Mucosa of descending colon (tissue), 3 donors: ENCODE measurements around the gene TOLLIP. TPM values are rescaled to one million over a fixed set of nuclear protein-coding genes. Genes with fewer than 3 reads are reported as not detected.

Experiments
- ATAC-seq: fragments of 200-7000 bp; cut with Tn5 transposase; one replicate; pipeline ENCODE4 v1.9.1; 2020; ENCODE audit warnings: mild to moderate bottlenecking, moderate library complexity
- DNase-seq, 3 donors: peaks; one replicate each; pipeline ENCODE4 v3.0.0-alpha.2; 2020
- H3K36me3 ChIP-seq: fragments of 200-600 bp; one replicate; pipeline ENCODE4 v1.8.0; 2021; ENCODE audit warnings: low read depth, mild to moderate bottlenecking
- H3K4me1 ChIP-seq: fragments of 200-600 bp; one replicate; pipeline ENCODE4 v1.8.0; 2021; ENCODE audit warnings: low read depth, mild to moderate bottlenecking
- H3K4me3 ChIP-seq: fragments of 200-600 bp; one replicate; pipeline ENCODE4 v1.8.0; 2021; ENCODE audit warnings: mild to moderate bottlenecking
- H3K9me3 ChIP-seq: fragments of 200-600 bp; one replicate; pipeline ENCODE4 v1.8.0; 2021; ENCODE audit warnings: mild to moderate bottlenecking
- intact Hi-C, 2 donors: fragments of 100-400 bp; cut with DNase I in 1 of 2; cut with micrococcal nuclease in 1 of 2; formaldehyde crosslinking; loops; one replicate each; pipeline versions ENCODE4 v1.11.0 to v1.11.1; 2022; cut with DNase I, micrococcal nuclease
- total RNA-seq, 3 donors: library from RNA; stranded (reverse); fragmentation: NEBNext Ultra II Directional in 2 of 3; extraction: Animal tissue kit (Norgen Biotek cat#: 25700) in 2 of 3; gene quantifications; one replicate each; pipeline versions ENCODE4 v1.2.1 to v1.2.4, GENCODE V29; 2021 to 2023
- TF ChIP-seq, protein P1 (sequence below): fragments of 200-600 bp; IDR thresholded peaks from one replicate; pipeline ENCODE4 v1.8.0; 2022; ENCODE audit warnings: antibody characterized with exemption, mild to moderate bottlenecking
- donor health status: DM: no; HTN: no; CAD: no; lungs with moderate emphysema.
- donor health status: DM: no; HTN: no; CAD: no.
- donor health status: DM: no; HTN: yes; CAD: no.

Gene TOLLIP
- total RNA-seq, 3 donors from 2014 or later = 62.4 to 65.4 (median 62.5) TPM

DNA sequence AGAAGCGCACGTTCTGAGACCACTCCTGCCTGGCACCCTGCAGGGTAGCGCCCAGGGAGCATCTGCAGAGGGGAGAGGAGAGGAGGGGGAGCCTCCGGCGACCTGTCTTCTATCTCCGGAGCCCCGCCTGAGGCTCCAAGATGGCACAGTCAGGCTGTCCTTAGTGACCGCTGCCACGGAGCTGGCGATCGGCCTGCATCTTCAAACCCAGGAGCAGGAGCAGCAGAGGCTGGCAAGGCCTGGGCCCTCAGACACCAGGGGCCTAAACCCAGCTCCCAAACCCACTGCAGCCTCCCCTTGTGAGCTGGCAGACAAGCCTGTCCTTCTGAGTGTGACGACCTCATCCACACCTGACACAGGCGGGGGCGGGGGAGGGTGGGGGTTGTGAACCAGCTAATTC lies 34.9 kb downstream of the TOLLIP start:
- Histone ChIP-seq H3K9me3 (no peaks in the 10 kb centered on the region), H3K4me1 (no peaks in the 10 kb centered on the region), H3K36me3 (peaks cover 3% of the 10 kb centered on the region), H3K4me3 (no peak overlapping the region)
- TF ChIP-seq, protein P1, sequence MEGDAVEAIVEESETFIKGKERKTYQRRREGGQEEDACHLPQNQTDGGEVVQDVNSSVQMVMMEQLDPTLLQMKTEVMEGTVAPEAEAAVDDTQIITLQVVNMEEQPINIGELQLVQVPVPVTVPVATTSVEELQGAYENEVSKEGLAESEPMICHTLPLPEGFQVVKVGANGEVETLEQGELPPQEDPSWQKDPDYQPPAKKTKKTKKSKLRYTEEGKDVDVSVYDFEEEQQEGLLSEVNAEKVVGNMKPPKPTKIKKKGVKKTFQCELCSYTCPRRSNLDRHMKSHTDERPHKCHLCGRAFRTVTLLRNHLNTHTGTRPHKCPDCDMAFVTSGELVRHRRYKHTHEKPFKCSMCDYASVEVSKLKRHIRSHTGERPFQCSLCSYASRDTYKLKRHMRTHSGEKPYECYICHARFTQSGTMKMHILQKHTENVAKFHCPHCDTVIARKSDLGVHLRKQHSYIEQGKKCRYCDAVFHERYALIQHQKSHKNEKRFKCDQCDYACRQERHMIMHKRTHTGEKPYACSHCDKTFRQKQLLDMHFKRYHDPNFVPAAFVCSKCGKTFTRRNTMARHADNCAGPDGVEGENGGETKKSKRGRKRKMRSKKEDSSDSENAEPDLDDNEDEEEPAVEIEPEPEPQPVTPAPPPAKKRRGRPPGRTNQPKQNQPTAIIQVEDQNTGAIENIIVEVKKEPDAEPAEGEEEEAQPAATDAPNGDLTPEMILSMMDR = no peak
- DNase-seq = peak in 1 of 3 donors; percentile 45
- no peak for ATAC-seq
- intact Hi-C loops = no loop called here

DNA sequence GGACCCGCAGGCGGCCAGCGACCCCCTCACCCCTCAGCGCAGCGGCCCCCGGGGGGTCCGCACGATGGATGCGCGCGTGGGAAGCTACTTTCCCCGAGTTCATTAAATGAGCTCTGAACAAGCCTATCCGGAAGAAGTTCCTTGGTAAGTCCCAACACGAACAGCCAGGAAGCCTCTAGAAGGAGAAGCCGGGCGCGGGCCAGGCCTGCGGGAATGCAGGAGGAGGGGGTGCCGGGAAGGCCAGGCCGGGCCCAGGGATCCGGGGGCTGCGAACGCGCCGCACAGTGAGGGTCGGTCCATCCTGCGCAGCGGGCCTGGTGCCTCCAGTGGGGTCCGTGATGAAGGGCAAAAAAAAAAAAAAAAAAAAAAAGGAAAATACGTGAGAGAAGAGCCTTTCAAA lies 36.9 kb downstream of the TOLLIP start:
- peak in 1 of 3 donors; percentile 22 for DNase-seq

DNA sequence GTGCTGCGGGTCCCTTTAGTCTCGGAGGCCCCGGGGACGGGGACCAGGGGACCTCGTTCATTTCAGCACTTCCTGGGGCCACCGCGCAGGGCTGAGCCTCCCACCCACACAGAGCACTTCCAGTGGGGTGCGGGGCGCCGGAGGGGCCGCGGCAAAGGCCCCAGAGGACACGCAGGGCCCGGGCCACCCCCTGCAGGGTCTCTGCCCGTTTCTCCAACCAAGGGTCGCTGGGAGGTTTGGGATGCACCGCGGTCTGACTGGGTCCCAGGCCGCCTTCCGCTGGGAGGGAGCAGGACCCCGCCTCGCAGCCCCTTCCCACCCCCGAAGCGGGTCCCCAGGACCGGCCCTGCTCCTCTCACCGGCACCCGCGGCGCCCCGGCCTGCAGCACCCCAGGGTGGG lies 37.5 kb downstream of the TOLLIP start:
- intact Hi-C loops = no loop called here
- ATAC-seq (no peak), DNase-seq (peak in 1 of 3 donors; percentile 38)
- Histone ChIP-seq H3K36me3 (peaks cover 3% of the 10 kb centered on the region), H3K4me1 (no peaks in the 10 kb centered on the region), H3K9me3 (no peaks in the 10 kb centered on the region), H3K4me3 (no peak overlapping the region)
- TF ChIP-seq, protein P1 = no peak

More for the DNA sequence above, 36.9 kb downstream of the TOLLIP start:
- intact Hi-C loops = no loop called here
- Histone ChIP-seq H3K4me1 (no peaks in the 10 kb centered on the region), H3K9me3 (no peaks in the 10 kb centered on the region), H3K4me3 (no peak overlapping the region), H3K36me3 (peaks cover 3% of the 10 kb centered on the region)
- TF ChIP-seq, protein P1 = no peak
- no peak for ATAC-seq

DNA sequence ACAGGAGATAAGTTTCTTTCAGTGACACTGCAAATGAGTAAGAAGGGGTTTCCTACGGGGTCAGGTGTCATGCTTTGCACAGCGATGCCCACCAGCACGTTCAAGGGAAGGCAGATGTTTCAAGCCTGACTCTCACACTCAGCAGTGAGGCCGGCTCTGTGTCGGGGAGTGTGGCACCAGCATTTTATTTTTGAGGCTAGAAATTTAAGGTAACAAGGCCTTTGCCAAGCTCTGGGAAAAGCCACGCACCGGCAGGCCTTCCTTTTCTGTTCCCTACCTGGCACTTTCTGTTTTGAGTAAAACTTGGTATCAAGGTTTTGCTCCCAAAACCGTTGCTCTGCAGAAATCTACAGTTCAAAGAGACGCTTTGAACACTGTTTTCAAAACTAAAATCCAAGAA lies 38.0 kb downstream of the TOLLIP start:
- intact Hi-C loops = no loop called here
- ATAC-seq = no peak
- TF ChIP-seq, protein P1 = no peak

DNA sequence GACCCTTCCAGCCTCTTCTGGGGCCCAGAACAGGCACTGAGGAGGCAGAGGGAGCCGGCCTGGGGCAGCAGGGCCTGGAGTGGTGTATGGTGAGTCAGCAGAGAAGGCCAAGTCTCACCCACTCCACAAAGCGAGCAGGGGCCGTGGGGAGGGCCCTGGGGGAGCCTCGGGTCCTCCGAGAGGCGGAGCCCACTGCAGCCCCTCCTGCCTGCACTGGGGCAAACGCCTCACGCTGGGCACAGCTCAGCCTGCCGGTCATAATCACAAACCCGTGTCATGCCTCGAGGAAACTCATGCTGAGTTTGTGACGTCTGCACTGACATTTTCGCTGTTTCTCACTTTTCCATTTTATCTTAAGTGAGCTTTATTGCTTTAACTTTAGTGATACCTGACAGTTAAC lies 38.4 kb downstream of the TOLLIP start:
- ATAC-seq = peak; percentile 8
- DNase-seq = peak in 1 of 3 donors; percentile 25
- intact Hi-C loops = no loop called here
- Histone ChIP-seq H3K9me3 (no peaks in the 10 kb centered on the region), H3K36me3 (peaks cover under 1% of the 10 kb centered on the region), H3K4me3 (no peak overlapping the region), H3K4me1 (no peaks in the 10 kb centered on the region)
- TF ChIP-seq, protein P1 = no peak

More for the DNA sequence above, 38.0 kb downstream of the TOLLIP start:
- H3K4me3 ChIP-seq = no peak overlapping the region
- no peaks in the 10 kb centered on the region for H3K9me3 ChIP-seq
- peak in 1 of 3 donors; percentile 20 for DNase-seq
- no peaks in the 10 kb centered on the region for H3K4me1 ChIP-seq
- H3K36me3 ChIP-seq = peaks cover 3% of the 10 kb centered on the region

DNA sequence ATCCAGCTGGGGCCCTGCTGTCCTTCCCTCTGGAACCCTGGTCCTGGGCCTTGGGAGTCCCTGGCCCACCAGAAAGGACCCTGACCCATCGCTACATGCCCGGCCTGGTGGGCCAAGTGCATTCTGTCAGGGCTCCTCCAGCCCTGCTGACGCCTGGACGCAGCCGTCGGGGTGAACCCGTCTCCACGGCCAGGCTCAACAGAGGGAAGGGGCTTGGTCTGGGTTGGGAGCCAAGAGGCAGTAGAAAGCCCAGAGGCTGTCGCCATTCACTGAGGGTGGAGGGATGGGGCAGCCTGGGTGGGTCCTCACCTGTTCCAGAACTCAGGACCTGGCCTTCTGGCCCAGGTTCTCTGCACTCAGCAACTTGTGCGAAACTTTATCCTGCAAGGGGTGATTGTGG lies 39.0 kb downstream of the TOLLIP start:
- TF ChIP-seq, protein P1 = no peak
- no peak overlapping the region for H3K4me3 ChIP-seq
- DNase-seq = peak in 1 of 3 donors; percentile 32
- no peaks in the 10 kb centered on the region for H3K4me1 ChIP-seq
- no peaks in the 10 kb centered on the region for H3K9me3 ChIP-seq
- ATAC-seq = peak; percentile 15
- H3K36me3 ChIP-seq = no peaks in the 10 kb centered on the region
- intact Hi-C loops = no loop called here
